ENCODE measurements around the gene KRI1.
A peak's percentile ranks its signal among the peaks of the same experiment; 100 is the strongest.

DNA sequence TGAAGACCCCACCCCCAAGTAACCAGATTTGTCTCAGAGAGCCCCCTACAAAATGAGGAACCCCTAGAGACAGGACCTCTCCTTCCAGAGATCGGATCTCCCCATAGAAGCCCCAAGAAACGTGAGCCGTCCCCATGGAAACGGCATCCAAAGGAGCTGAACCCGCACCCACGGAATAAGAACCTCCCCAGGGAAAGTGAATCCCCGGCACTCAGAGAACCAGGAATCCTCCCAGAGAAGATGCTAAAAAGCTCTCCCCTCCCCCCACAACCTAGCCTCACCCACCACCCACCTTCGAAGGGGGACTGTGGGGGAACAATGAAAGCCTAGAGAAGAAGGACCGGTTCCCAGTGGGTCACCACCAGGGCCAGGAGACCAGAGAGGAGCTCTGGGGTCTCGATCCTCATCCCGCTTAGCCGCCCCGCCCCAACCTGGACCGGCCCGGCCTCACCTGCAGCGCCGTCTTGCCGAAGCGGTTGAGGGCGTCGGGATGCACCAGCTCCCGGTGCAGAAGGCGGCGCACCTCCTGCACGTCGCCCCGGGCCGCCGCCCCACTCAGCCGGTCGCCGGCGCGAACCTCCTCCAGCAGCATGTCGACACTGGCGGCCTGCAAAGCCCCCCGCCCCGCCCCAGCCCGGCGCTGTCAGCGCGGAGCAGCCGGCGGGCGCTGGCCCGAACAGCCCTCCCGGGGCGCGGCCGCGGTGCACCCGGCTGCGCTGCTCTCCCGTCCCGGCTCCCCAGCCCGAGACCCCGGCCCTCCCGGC lies 2.4 kb upstream of the KRI1 start:
- TF ChIP-seq POLR2A (IDR thresholded peaks at IDR 0.05; ENCODE audit: control extremely low read depth in 1 of 2, low read depth in 2 of 2, low read length in 2 of 2) (no peak), EP300 (IDR thresholded peaks at IDR 0.05; ENCODE audit: borderline replicate concordance in 1 of 2, low read depth in 2 of 2, low read length in 2 of 2) (no peak), POLR2AphosphoS5 (IDR thresholded peaks at IDR 0.05; ENCODE audit: low read depth, low read length) (no peak), RAD21 (IDR thresholded peaks at IDR 0.05 in 1 of 2, conservative IDR thresholded peaks at IDR 0.05 in 1 of 2; ENCODE audit: low read depth in 2 of 2, low read length in 2 of 2) (no peak), SP1 (IDR thresholded peaks at IDR 0.05; ENCODE audit: low read depth, low read length) (no peak), CREB1 (IDR thresholded peaks at IDR 0.05) (peak; percentile 83), EGR1 (IDR thresholded peaks at IDR 0.05; ENCODE audit: borderline replicate concordance, low read depth, low read length) (no peak), SUZ12 (IDR thresholded peaks at IDR 0.05; ENCODE audit: low read length) (no peak), KDM4A (IDR thresholded peaks at IDR 0.05; ENCODE audit: low read depth, low read length, severe bottlenecking) (peak; percentile 77), TCF12 (IDR thresholded peaks at IDR 0.05; ENCODE audit: low read depth, low read length) (no peak)
- TF ChIP-seq, protein P1, sequence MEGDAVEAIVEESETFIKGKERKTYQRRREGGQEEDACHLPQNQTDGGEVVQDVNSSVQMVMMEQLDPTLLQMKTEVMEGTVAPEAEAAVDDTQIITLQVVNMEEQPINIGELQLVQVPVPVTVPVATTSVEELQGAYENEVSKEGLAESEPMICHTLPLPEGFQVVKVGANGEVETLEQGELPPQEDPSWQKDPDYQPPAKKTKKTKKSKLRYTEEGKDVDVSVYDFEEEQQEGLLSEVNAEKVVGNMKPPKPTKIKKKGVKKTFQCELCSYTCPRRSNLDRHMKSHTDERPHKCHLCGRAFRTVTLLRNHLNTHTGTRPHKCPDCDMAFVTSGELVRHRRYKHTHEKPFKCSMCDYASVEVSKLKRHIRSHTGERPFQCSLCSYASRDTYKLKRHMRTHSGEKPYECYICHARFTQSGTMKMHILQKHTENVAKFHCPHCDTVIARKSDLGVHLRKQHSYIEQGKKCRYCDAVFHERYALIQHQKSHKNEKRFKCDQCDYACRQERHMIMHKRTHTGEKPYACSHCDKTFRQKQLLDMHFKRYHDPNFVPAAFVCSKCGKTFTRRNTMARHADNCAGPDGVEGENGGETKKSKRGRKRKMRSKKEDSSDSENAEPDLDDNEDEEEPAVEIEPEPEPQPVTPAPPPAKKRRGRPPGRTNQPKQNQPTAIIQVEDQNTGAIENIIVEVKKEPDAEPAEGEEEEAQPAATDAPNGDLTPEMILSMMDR (IDR thresholded peaks at IDR 0.05; ENCODE audit: control extremely low read depth in 1 of 3, insufficient read depth in 1 of 3, low read depth in 1 of 3, low read length in 3 of 3): peak in 1 of 3 experiments; percentile 14; a peak in 1 of 4 replicates
- TF ChIP-seq, protein P2, sequence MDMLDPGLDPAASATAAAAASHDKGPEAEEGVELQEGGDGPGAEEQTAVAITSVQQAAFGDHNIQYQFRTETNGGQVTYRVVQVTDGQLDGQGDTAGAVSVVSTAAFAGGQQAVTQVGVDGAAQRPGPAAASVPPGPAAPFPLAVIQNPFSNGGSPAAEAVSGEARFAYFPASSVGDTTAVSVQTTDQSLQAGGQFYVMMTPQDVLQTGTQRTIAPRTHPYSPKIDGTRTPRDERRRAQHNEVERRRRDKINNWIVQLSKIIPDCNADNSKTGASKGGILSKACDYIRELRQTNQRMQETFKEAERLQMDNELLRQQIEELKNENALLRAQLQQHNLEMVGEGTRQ (IDR thresholded peaks at IDR 0.05; ENCODE audit: low read length): no peak
